ENCODE measurements around the gene IGSF5.

- TF ChIP-seq CTCF (IDR thresholded peaks at IDR 0.05) (no peak), POLR2AphosphoS5 (IDR thresholded peaks at IDR 0.05) (no peak)
Measured at GRCh38 chr21:39720126-39720778, 24.7 kb upstream of the IGSF5 start.
